ENCODE measurements around the gene FIP1L1. TPM values are rescaled to one million over a fixed set of nuclear protein-coding genes. Genes with fewer than 3 reads are reported as not detected.

Gene FIP1L1
- total RNA-seq, 1 experiment from 2014 or later = 47.4 TPM

DNA sequence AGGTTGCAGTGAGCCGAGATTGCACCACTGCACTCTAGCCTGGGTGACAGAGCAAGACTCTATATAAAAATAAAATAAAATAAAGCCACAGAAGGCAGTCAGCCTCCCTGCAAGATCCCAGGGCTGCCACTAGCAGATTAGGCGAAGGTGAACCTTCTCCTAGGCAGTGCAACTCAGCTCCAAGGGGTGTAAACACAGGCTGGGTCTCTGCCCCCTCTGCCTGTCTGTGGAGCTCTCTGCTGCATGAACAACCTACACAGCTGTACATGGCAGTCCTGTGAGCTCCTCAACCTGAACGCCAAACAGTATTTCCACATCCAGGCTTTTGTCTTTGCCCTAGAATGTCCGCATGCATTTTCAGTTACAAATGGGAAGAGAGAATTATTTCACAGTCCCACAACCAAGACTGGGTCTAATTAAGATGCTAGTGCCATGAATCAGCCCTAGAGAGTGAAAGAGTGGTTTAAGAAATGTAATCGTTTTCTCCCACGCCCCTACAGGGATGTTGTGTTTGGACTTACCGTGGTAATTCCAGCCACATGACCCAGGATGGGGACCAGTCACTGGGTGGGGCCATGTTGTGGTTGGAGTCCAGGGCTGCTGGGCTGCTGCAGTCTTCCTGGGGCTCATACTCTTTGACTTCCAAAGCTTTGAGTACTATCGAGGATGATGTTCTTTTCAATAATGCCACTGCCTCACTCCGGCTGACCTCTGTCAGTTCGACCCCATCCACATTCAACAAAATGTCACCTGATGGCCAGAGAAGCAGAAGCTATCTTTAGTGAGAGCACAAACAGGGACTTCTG lies 99.0 kb downstream of the FIP1L1 start:
- peak; percentile 95 for DNase-seq (ENCODE audit: low read depth)

DNA sequence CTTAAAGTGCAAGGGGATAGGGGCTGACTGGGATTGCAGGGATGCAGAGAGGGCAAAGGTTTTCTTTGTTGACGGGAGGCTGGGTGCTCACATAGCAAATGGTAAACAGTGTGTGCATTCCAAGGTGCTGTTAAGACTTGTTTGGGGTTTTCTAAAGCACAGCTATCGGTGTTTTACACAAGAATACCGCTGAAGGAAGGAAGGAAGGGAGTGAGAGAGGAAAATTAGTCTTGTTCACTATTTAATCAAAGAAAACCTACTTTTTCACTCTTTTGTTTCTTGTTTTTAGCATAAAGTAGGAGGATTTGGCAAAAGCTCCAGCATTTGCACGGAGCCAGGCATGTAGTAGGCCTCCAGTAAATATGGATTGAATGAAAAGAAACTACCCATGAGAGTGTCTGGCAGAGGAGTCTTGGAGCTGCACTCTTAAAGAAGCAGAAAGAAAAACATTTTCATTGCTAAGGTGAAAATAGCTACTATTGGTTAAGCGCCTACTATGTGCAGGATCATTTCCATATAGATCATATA lies 99.7 kb downstream of the FIP1L1 start:
- DNase-seq (ENCODE audit: low read depth) = no peak

DNA sequence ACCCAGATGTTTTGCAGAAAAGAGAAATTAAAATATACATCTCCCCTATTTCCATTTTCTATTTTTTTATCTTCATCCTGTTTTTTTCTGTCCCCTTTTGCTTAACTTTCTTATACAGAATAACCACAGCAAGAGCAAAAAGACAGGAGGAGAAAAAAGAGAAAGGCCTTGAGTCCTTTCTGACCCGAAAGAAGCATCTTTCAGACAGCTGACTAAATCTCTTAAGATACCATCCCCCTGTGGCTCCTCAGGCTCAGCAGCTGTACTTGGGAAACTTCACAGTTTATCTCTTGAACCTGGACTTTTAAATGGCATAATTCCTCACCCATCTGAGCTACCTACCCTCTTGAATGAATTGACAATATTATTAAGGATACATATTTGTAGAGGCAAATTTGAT lies 100.2 kb downstream of the FIP1L1 start:
- no peak for DNase-seq (ENCODE audit: low read depth)

DNA sequence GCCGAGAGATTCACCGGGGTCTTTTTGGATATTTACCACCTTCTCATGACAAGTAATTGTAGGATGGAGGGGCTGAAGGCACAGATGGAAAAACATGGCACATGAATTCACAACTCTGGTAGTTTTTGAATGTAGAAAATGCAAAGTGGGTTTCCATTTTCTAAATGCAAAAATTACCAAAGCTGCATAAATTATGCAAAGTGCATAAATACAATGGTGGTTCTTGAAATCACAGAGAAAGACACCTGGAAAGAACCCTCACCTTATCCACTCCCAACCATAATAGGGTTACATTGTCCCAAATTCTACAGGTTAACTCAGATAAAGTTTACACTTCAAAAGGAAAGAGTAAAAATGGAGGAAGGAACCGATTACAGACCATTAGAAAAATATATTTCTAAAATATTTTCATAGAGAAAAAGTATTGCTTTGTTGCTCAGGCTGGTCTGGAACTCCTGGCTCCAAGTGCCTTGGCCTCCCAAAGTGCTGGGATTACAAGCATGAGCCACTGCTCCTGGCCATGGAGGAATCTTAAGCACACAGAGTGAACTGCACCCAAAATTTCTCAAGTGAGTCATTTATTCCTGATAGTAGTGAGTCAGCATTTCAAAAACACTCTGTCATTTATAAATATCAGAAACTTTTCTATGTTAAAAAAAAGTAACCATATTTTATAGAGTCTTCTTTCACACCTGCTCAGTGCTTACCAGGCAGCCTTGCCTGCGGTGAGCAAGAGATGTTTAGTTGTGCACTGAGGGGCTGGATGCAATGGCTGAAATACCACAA lies 101.4 kb downstream of the FIP1L1 start:
- peak; percentile 82 for DNase-seq (ENCODE audit: low read depth)

DNA sequence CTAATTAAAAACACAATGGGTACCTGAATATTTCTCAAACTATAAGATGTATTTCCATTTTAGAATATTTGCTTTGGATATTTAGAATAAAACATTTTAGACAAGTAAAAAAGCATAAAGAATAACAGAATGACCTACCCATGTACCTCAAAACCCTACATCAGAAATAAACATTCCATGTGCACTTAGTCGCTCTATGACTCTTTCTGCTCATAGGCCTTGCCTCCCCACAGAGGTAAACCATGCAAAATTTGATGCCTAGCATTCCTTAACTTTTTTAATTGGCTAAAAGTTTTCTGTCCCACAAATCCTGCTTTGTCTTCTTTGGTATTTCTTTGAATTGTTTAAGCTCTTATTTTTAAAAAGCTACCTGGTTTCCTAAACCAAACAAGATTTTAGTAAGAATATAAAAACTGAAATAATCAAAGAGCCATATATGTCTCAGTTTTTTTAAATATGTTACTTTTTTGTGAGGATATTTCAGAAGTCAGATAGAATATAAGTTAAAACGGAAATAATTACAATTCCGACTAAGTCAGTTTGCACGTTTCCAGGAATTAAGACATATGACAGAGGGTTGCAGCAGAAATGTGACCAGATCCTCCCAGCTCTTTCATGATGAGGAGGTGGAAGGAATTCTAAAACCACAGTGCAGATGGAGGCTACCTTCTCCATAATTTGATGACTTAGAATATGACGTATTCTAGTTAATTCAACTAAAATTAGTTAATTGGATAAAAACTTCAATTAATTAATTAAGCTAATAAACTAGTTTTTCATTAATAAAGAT lies 102.5 kb downstream of the FIP1L1 start:
- DNase-seq (ENCODE audit: low read depth) = peak; percentile 72

DNA sequence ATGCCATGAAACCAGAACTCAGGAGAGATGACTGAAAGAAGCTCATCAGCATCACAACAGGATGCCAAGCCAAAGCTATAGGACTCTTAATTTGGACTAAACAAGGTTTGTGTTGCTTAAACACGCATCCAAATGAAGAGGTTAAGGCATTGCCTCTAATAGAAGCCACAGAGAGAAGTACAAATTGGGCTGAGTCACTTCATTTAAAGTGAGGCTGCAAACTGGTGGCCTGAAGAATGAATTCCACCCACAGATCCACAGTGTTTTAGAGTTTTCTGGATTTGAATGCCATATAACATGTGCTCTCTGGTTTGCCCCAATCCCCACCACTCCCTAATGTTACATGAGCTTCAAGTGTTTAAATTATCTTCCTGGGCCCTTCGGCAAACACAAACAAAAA lies 103.5 kb downstream of the FIP1L1 start:
- peak; percentile 23 for DNase-seq (ENCODE audit: low read depth)

DNA sequence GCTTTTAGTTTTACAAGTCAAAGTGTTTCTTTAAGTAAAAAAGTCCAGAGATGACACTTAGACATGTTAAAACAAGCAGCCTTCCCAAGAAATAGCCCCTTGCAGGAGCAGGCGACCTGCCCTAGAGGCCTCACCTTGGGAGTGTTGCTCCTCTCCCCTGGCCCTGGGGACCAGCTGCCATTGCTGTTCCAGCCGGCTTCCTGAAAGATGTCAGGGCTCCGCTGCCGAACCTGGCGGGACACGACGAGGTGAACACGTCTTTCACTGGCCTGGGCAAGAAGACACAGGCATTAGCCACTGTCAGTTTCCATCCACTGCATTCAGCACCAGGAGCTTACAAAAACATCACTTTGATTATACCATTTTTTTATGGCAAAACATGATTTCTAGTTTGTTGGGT lies 104.1 kb downstream of the FIP1L1 start:
- DNase-seq (ENCODE audit: low read depth) = no peak

DNA sequence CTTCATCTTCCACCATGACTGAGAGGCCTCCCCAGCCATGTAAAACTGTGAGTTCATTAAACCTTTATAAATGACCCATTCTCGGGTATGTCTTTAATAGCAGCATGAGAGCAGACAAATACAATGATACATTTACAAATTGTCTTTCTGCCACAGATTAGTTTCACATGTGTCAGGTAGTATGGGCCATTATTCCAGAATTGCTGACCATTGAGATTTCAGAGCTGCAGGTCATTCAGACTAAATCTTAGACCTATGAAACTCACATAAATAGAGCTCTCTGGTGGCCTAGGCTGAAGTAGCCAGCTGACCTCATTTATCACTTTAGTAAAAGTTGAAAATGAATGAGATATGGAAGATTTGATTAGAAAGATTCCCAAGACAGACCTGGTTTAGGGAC lies 105.8 kb downstream of the FIP1L1 start:
- DNase-seq (ENCODE audit: low read depth) = no peak

DNA sequence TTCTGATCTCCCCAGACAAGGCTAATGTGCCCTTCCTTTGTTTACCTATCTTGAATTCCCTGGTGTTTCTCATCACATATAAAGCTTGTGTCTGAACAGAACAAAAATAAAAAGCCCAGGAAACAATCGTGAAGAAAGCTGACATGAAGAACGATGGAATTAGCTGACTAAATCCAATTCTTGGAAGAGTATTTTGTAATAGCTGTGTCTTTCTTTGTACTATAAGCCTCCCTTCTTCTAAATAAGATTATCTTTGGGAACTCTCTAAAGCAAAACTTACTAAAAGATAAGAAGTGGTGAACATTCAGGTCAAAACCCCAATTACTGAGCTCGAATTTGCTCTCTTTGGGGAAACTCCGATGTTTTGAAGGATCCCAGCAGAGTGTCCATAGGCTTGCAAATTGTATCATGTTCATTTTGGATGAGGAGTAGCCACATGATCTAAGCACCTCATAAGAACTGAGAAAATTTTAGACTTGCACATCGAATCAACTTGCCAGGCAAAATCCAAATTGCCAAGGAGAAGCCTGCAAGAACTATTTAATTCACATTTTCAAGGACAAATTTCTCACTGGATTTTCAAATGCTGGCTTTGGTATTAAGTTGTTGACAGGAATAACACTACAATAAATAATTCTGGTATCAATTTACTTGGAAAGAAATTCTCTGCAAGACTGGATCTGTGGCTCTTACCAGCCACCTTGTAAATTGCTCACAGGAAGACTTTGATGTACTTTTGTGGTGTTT lies 107.6 kb downstream of the FIP1L1 start:
- DNase-seq (ENCODE audit: low read depth) = no peak

DNA sequence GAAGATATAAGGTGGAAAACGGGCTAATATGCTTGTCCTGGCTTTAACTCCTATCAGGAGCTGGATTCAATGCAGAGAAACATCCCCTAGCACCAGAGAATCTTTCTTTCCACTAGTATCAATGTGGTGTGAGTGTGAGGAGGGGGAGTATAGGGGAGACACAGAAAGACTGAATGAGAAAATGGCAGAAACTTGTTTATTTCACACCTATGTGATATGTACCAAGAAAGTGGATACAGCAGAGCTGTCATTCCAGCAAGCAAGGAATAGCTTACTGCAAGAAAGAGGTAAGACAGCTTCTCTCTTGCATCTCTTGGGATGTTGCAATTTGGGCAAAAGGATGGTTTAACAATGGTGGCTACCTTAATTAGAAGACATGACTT lies 108.2 kb downstream of the FIP1L1 start:
- DNase-seq (ENCODE audit: low read depth) = no peak

DNA sequence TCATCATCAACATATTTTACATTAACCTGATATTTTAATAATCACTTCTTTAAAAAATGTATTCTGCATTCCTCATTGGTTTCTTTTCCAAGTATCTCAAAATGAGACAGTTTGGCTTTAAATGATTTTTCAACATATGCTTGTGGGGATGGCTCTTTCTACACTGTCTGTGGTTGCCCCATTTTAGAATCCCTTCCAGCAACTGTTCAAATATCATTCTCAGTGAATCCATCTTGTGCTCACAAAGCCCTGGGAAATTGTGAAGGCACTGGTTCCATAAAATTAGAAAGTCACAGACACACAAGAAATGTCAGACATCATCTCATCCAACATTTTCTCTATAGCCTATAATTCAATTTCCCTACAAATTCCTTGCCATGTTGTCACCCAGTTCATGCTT lies 110.3 kb downstream of the FIP1L1 start:
- DNase-seq (ENCODE audit: low read depth) = no peak

DNA sequence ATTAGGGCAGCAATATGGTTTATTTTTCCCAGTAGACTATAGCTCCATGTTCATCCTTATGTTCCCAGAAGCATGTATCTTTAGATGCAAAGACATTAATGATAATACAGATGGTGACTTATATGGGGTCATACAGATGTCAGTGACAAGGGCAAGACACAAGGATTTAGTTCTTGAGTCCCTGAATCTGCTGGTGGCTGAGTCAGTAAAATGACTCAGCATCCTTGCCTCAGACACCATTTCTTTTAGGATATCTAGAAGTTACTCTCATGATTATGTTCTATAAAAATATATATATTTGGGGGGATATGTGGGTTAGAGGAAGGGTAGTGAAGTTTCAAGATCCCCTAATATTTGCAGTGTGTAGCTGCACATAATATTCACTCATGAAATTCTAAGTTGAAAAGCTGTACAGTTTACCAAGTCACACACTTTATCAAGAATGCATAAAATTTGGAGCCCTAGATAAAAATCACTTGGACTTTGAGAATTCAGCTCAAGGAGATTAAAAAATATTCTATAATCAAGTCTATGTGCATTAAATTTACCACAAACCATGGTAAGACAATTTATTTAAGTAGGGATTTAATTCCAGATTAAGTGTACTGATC lies 111.9 kb downstream of the FIP1L1 start:
- peak; percentile 63 for DNase-seq (ENCODE audit: low read depth)

DNA sequence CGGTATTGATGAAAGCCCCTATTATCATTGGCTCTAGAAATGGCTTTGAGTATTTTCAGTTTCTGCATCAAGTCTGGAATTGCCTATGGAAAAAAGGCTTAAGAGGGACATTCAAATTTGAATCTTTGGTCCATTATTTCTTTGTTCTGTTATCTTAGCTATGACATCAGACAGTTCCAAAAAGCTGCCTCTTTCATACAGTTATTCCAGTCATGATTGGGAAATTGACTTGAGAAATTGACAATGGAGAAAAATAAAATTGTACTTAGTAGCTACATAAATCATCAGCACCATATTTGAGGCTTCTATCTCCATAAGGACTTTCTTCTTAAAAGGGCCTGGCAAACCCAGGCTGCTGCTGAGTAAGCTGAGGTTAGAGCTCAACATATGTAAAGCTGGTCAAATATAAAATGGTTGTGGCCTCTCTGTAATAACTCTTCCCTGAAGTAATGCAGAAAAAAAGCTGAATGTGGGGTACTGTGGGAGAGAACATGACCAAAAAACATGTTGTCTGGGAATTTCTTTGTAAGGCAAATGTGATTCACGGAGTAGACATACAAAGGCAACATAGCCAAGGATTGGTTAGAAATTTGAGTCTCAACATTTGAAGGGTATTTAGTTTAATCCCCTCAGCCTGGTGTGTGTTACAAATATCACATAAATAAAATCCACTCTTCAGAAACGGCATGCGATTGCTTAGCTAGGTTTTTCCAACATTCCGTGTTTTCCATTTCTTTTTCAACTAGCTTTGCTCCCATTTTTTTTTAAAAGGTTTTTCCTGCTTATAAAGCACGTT lies 112.9 kb downstream of the FIP1L1 start:
- no peak for DNase-seq (ENCODE audit: low read depth)

DNA sequence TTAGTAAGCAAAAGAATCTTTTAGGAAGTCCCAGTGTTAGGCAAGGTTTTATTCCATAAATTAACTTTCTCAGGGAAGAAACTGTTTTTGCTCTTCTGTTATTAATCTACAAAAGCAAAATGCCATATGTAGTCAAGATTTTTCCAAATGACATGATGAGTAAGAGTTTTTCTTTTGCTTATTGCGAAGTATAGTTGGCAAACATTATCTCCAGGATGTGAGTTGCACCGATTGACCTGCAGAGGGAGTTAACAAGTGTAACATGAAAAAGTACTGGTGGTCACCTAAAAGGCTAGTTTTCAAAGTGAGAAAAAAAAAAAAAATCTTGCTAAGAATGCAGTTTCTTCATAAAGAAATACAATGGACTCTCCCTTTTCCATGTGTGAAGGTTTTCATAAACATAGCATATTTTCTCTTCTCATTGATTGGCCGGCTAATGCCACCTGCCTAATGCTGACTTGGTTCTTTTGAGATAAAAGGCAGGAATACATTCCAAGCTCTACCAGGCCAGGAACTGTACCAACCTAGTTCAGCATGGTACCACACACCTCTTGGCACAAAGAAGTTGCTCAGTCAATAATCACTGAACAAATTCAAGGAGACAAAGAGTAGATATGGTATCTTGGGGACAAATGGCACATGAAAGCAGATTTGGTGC lies 113.7 kb downstream of the FIP1L1 start:
- DNase-seq (ENCODE audit: low read depth) = peak; percentile 57

DNA sequence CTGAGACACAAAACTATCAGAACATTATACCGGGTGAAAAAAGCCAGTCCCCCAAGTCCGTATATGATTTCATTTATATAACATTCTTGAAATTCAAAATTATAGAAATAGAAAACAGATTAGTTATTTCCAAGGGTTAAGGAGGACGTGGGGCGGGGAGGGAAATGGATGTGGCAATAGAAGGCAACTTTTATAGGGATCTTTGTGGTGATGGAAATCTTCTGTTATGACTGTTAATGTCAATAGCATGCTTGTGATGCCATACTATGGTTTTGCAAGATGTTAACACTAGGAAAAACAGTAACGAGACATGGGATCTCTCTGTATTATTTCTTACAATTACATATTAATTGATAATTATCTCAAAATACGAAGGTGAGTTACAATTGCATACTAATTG lies 117.4 kb downstream of the FIP1L1 start:
- DNase-seq (ENCODE audit: low read depth) = no peak

DNA sequence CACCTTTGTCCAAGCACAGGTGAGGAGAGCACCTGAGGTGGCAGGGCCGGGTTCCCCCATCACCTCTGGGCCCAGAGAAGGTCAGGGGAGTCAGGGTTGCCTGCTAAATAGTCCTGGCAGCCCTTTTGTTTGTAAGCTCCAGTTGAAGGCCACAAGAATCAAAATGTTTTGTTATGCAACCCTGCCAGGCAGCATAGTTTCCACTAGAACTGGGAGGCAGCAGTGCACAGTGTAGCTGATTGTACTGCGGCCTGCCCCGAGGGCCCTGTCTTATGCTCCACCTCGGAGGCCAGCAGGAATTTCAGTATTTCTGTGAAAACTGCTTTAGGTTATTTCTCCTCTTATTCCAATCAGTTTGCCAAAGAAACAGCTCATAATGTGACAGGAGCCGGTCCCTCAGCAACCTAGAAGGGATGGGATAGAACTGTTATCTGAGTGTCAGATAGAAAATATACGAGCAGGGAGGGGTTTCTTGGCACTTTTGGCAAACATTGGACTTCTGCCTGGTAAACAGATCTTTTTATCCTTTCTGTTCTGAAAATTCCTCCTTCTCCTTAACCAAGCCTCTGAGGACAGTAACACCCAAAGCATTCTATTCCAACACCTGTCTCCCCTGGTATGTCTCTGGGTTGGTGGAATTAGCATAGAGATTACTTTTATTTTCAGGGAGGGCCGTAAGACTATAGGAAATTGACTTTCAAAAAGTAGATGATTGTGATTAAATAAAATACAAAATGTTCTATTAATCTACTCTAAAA lies 120.2 kb downstream of the FIP1L1 start:
- DNase-seq (ENCODE audit: low read depth) = peak; percentile 31

DNA sequence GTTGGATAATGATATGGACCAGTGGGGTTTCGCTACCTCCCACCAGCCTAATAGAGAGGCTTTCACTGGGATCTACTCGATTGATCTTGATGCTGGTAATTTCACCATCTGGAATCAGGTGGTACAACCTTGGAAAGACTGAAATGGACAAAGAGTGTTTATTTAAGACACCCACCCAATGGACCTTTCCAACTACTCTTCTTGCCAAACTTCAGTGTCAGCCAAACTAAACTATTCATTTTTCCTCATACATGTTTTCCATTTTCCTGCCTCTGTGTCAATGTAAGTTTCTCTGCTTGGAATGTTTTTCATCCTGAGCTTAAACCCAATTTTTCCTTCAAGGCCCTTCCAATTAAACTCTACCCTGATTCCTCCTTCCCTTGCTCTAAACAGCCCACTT lies 121.3 kb downstream of the FIP1L1 start:
- DNase-seq (ENCODE audit: low read depth) = no peak

DNA sequence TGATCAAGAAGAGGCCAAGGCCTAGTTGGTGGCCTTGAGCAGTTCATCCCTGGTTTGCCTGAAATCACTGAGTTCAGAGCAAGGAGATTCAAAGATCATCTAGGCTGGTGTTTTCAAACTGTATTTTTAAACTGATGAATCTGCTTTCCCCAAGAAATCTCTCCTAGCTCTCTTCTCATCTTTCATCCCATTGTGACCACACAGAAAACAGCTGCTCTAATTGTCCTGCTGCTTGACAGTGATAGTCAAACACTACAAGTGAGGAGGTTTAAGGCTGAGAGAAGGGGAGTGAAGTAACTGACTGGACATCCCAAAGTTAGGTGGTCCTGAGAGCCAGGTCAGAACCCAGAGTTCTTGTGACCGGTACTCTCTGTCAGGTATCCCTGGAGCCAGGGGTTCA lies 122.3 kb downstream of the FIP1L1 start:
- DNase-seq (ENCODE audit: low read depth) = no peak

DNA sequence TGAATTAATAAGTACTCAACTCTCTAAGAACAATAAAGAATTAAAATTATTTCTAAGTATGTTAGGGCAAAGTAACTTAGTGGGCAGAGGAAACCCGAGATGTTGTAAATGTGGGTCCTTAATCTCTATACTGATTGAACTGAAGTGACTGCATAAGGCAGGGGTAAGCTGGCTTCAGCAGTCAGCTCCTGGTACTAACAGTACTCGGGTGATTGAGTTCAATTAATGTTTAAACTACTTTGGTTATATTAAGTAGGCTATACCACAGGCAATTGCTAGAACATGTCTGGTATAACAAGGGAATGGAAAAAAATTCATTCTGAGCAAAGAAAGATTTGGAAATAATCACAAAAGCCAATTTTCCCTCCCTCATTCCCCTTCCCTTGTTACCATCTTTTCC lies 123.1 kb downstream of the FIP1L1 start:
- DNase-seq (ENCODE audit: low read depth) = no peak
